COLO668 (cell line): Measurements from ENCODE around the gene ESPN.

ENCODE experiments used
- DNase-seq: peaks from one replicate; lab custom pipeline; 2025; ENCODE audit not compliant: unreplicated experiment; lab: John Stamatoyannopoulos, UW

The ESPN gene

DNA sequence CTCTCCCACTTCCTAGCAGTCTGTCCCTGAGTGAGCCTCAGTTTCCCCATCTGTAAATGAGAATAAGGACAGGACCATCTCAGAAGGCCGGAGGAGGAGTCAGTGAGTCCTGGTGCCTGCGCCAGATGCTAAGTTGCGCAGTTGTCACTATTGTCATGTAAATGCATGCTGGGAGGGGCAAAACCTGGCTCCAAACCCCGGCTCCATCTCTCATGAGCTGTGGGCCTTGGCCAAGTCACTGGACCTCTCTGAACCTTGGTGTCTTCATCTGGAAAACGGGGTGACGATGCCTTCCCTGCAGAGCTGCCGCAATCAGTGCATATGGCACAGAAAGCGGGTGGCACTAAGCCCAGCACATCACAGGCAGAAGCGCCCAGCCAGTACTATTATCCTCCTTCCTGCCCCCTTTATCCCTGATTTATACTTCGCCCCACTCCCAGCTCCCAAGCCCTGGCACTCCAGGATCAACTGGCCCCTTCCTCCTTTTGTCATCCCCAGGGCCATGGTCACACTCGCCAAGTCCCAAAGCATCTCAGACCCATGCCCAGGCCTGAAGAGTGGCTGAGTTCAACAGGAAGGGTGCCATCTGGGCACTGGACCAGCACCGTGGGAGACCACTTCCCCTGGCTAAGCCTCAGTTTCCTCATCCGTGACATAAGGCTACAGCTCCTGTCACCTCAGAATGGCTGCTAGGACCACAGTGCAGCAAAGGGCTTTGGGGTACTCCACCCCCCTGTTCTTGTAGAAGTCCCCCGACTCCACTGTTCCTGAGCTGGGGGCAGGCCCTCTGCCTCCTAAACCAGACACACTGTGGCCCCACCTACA lies 71.2 kb downstream of the ESPN start:
- no peak for DNase-seq

DNA sequence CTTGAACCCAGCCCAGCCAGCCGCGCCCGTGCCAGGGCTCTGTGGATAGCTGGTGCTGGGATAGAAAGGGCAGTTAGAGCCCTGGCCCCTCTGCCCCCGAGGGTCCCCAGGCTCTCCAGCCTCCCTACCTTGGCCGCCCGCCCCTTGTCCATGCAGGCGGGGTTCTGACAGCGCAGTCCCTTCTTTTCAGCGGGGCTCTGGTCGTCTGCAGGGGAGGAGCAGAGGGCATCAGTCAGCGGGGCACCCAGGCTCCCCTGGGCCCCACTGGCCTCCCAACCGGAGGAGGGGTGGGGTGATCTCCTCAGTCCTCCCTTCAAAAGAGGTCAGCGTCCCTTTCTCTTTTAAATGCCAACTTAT lies 71.8 kb downstream of the ESPN start:
- DNase-seq = no peak

DNA sequence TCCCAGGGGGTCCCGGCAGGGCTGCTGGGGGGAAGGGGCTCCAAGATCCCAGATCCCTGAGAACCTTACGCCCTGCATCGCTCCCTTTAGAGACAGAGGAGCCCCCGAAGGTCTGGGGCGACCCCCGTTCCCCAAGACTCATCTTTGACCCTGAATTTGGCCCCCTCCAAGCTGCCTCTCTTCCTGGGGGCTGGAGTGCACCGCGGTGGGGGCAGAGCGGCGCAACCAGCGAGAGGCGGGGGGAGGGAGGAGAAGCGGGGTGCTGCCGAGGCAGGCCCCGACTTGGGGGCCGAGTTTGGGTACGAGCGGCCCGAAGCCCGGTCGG lies 72.3 kb downstream of the ESPN start:
- DNase-seq = no peak

DNA sequence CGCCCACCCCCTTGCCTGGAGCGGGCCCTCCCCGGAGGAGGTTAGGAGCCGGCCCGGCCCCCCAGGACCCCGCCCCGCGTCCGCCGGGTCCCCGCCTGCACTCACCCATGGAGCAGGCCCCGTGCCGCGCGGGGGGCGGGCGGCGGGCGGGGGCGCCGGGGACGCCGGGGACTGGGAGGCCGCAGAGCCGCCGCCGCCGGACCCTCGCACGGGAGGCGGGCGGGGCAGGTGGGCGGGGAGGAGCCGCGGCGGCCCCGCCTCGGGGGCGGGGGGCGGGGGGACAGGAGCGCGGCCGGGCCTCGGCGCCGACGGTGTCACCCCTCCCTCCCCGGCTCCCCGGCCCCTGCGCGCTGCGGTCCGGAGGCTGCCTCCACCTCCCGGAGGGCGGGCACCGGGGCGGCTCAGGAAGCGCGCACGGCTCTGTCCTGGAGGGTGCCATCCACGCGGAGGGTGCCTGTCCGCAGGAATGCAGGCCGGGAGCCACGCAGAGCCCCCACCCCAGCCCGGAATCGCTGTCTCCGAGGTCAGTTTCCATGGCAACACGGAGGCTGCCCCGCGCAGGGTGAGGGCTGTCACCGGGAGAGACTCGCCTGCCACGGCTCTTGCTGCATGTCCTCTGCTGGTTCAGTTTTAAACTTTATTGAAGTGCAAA lies 72.8 kb downstream of the ESPN start:
- DNase-seq = peak; percentile 67

DNA sequence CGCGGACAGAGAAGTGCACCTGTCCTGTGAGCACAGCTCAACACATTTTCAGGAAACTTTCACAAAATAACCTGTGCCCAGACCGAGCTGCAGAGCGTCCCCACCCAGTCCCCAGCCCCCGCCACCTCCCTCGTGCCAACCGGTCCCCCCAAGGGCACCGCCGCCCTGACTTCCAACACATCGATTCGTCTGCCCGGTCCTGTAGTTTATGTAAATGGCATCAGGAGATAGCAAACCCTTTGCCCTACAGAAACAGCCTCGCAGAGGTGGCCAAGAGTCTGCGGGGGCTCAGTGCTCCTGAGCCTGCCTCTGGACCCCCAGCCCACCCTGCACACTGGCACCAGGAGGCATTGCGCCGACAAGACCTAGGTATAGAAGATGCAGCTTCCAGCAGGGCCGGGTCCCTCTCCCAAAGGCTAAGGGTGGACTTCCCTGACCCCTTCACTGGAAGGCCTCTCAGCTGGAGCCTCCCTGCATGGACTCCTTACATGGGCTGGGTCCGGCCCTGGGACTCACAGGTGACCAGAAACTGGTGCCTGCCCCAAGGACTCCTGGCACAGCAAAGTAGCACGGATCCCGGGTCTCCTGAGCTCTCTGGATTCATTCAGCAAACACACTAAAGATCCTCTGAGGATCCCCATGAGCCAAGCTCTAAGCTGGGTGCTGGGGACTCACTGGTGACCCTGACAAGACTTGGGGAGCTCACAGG lies 73.4 kb downstream of the ESPN start:
- DNase-seq = no peak

DNA sequence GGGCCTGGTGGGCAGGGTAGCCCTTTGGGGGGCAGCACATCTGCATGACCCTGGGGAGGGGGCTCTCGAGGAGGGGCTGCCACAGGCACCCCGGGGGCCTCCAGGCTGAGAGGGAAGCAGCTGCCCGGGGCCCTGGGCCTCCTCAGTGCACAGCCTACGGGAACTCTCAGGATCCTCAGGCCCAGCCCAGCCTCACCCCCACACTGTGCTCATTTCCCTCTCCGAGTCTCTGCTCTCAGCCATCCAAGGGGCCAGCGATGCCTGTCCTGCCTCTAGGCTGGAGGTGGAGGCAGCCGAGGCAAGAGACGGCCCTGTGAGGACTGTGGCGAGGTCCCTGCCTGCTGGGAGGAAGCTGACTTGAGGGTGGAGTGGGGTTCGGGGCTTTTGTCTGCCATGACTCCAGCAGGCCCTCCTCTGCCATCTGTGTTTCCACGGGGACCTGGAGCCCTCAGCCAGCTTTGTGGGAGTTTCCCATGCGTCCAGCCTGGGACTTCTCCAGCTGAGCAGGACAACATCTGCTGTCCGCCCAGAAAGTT lies 74.1 kb downstream of the ESPN start:
- DNase-seq = no peak

DNA sequence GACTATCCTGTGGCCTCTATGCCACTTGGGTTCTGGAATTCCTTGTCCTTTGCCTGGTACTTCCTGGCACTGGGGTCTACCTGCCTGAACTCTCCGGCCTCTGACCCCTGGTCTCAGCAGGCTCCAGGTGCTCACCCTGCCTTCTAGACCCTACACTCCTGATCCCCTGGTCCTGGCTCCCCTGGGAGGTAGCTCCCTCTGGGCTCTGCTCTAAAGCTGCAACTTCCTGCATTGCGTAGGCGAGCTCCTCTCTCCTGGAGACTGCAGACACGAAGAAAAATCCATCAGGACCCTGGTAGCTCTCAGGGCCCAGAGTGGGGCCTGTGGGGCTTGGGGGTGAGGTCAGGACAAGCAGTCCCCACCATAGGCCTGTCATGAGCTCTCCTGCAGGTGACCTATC lies 74.7 kb downstream of the ESPN start:
- DNase-seq = no peak

DNA sequence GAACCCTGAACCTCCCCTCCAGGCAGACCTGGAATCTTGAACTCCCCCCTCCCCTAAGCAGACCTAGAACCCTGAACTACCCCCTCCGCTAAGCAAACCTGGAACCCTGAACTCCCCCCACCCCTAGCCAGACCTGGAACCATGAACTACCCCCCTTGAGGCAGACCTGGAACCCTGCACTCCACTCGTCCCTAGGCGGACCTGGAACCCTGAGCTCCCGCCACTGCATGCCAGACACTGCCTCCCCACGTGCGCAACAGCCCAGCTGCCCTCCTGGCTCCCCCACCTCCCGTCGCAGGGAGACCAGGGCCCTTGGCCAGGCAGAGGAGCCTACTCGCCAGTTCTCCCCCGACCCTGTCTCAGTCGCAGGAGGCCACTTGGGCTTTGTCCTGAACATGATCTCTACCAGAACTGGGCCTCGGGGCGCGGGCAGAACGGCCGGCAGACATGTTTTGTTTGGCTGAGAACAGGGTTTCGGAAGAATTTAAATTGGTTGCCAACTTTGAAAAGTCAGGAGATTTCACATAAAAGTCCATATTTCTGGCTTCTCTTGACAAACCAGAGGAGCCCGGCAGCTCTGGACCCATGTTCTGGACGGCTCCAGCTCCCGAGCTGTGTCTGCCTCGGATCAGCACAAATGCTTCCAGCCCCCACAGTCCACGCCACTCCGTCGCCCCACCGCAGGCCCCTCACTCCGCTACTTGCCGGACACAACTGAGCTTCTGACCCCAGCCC lies 76.1 kb downstream of the ESPN start:
- no peak for DNase-seq

DNA sequence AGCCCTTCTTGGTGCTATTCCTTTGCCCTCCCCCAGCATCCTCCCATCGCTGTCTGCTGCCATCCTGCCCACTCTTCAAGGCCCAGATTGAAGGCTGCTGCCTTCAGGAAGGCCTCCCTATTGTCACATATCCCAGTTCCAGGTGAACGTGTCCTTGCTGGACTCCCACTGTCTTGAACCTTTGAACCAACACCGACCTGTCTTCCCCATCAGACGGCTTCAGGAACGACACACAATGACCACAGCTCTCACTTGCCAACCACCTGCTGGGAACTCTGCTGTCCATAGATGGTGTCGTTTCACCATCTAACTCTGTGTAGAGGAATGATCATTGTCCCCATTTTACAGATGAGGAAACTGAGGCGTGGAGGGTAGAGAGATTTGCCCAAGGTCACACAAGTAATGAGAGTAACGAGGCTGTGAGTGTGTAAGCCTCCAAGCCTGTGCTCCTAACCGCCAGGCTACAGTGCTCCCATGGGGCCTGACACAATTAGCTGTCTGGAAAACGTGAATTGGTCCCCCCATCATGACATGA lies 76.8 kb downstream of the ESPN start:
- DNase-seq = no peak

DNA sequence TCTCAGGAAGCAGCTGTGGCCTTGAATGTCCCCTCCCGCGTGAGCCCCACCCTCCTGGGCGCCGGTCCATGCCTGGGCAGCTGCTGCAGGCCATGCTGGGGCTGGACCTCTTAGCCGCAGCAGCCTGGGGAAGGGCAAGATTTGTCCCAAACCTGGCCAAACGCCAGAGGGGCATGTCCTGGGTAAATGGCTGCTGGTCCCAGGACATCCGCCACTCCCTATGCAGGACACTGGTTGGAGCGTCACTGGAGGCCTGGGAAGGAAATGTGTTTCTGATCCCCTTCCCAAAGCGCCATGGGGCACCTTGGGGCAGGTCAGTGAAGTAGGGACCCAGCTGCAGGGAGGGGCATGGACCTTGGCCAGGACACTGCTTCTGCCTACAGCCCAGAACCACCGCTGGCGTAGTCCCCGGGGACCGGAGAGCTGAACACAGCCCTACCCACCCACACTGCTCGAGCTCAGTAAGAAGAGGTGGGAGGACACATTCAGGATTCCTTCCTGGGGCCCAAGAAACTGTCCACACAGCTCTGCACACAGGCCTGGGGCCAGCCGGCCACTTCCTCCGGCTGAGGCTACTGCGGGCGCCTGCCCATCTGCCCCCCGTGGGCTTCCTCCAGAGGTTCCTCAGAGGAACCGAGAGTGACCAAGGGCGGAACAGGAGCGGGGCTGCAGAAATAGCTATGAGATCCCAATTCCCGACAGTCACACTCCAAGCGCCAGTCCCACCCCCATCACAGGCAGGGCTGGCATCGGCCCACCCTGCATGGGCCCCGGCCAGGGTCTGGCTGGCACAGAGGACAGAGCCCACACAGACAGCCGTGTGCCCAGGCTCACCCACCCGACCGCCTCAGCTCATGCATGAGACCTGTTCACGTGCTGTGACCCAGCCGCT lies 77.7 kb downstream of the ESPN start:
- DNase-seq = no peak

DNA sequence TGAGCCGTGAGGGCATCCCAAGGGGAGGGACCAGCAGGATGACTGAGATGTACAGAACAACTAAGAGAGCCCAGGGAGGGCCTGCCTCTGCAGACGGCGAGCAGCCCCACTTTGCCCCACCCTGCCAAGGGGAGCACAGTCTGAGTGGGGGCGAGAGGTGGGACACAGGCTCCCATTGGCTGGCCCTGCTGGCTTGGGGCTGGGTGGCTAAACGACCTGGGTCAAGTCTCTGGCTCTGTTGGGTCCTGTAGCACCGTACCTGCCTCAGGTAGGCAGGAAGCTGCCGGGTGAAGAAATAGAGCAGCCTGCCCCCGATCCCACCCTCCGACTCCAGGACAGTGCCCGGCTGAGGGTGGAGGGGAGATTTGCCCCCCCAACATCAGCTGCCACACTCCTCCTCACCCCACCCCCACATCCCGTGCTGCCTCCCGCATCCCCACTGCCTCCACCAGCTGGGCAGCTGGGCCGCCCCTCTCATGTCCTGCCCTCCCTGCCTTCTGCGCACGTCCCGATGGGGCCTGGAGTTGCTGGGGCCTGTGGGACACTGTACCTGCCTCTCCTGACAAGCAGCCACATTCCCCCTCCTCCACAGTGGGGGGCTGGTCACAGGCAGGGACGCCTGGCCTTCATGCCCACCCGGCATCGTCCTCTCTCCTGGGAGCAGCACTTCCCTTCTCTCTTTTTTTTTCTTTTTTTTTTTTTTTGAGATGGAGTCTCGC lies 79.5 kb downstream of the ESPN start:
- DNase-seq = no peak

DNA sequence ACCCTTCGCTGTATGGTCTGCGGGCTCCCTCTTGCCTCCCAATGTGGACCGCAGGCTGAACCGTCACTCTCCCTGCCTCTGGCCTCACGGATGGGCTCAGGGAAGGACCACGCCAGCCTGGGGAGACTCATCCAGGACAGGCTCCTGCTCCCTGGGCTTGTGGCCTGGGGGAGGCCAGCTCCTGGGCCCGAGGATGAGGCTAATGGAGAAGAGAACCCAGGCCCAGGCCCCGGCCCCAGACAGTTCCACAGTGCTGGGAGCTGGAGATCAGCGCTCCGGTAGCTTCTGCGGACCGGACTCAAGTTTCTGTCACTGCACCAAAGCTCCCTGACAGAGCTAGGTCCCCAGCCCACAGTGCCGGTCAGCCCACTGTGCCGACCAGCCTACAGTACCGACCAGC lies 80.3 kb downstream of the ESPN start:
- DNase-seq = no peak

DNA sequence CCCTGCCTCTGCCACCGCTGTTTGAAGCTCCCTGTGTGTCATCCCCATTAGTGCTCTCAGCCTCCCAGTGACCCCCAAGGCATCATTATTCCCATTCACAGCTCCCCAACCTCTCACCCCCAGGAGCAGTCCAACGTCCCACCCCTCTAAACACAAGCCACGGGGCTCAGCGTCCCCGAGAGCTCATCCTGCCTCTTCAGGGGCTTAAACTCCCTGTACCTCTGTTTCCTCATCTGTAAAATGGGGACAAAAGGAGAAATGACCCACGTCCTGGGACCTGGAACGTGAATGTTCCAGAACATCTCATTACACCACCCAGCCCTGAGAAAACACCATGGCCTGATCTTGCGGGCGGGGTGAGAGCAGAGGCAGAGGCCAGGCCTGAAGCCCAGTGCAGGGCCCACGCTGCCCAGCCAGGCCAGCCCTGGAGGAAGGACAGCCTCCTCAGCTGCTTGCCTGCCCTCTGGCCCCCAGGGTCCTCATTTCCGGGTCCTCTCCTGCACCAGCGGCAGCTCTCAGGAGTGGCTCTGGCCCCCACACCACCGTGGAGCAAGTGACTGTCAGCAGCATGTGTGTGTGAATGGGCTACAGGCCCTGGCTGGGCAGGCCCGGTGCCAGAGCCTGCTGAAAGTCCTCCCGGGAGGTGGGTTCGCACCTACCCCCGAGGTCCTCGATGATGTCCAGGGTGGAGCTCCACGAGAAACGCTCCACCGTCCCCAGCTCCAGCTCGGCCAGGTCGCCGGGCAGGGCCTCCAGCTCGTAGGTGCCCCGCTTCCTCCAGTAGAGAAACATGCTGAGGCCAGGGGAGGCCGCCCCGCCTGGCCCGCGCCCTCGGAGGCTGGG lies 81.0 kb downstream of the ESPN start:
- DNase-seq = no peak

DNA sequence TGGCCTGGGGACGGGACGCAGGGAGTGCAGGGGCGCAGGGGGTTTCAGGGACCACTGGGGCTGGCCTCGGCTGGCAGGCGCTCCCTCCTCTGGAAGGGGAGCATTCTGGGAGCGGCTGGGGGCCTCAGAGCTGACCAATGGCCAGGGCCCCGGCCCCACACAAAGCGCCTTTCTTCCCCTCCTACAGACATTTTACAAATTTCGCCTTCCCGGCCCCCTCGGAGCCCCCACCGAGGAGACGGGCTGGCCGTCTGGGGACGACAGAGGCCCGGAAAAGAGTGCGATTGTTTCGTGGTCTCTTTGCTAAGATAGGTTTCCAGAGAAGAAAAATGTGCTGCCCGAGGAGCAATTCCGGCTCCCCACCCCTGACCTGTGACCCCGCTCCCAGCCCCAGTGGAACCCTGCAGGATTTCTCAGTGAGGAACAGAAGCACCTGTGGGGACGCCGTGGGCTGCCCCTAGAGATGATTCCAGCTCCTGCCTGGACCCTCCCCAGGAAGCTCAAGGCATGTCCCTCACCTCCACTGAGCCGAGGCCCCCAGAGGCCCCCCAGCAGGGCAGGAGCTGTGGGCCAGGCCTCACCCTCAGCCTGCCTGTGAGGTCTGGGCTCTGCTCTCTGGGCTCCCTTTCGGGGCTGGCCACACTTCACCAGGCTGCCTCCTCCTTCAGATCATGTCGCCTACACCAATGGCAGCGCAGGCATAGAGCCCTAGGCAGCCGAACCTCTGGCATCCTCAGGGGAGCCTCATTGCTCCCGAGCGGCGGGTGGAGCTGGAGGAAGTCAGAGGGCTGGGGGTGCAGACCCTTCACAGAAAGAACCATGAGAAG lies 81.8 kb downstream of the ESPN start:
- DNase-seq = no peak

DNA sequence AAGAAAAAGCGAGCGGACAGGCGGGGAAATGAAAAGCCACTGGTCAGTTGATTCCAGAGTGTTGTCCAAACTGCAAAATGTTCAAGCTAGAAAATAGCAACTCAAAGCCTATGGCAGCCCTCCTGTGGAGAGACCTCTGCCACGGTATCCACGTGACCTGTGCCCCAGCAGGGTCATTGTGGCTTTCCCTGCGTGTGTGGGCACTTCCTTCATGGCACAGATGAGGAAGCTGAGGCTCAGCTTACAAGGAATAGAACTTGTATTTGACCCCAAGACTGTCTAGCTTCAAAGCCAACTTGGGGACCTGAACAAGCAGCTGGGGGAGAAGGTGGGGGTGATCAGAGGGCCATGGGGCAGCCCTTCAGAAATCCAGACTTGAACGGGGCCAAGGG lies 82.5 kb downstream of the ESPN start:
- DNase-seq = no peak

DNA sequence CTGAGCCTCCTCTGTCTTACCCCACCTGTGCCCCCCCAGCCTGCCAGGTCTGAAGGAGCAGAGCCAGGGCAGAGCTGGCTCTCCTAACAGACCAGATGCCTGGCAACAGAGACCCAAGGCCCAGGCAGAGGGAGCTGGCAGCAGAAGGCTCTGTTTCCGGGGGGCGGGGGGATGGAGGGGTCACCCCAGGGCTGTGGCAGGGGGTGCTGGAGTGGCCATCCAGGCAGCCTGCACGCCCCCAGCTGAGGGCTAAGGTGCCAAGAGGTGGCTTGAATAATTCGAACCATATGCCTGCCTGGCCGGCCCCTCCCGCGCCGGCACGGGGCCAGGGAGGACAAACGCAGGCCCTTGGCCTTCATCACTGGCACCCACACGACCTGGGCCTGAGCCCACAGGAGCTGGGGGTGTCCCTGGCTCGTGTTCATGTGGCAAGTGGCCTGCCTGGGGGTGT lies 82.9 kb downstream of the ESPN start:
- DNase-seq = no peak

DNA sequence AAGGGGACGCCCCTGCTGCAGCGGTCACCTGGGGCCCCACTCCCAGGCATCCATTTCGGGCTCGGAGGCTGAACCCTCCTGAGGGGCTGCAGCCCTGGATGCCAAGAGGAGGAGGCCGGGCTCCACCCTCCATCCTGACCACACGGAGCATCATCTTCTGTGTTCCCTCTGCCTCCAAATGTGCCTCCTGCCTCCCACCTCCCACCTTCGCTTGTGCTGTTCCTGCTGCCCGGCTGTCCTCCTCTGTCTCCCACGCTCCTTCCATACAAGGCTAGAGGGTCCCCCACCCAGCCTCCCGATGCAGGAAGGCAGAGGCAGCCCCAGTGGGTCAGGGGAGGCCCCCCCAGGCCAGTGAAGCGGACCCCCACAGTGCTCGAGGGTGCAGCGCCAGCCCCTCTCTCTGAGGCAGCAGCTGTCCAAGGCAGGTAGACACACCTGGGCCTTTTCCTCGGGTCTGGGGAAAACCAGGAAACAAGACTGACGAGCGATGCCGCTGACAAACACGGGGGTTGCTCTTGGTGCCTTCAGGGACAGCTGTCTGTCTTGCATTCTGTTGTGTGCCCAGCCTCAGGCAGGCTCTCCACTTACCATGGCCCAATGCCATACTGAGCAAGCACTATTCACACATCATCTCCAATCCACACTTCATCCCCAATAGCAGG lies 83.7 kb downstream of the ESPN start:
- no peak for DNase-seq
